Activated CD8-positive, alpha-beta T cell treated with anti-CD3 and anti-CD28 coated beads for 36 hours (primary cell): ENCODE results near the gene SFXN2. TPM values are rescaled to one million over a fixed set of nuclear protein-coding genes. Genes with fewer than 3 reads are reported as not detected.
"Not testable (repeated sequence)": the region's sequence is repeated elsewhere in the genome, so short reads cannot be mapped to it uniquely, and the experiment has no call there.

Experiments
- ATAC-seq: fragments of 200-7000 bp; cut with Tn5 transposase; one replicate; pipeline ENCODE4 v1.10.0; 2021; ENCODE audit warnings: mild to moderate bottlenecking, moderate library complexity
- CTCF ChIA-PET: fragments of 350-600 bp; sonication (Branson Sonifier 250); formaldehyde crosslinking; loops from one replicate; lab custom pipeline; 2021; ENCODE audit warnings: antibody characterized with exemption; lab: Charles Lee
- POLR2A ChIA-PET: fragments of 350-600 bp; sonication (Branson Sonifier 250); formaldehyde crosslinking; loops from one replicate; lab custom pipeline; 2021; ENCODE audit warnings: antibody characterized with exemption; lab: Charles Lee
- DNase-seq: peaks from one replicate; pipeline ENCODE4 v3.0.0-alpha.2; 2020
- H3K27ac Mint-ChIP-seq: one replicate; pipeline ENCODE4 v1.8.0; 2021; ENCODE audit warnings: mild to moderate bottlenecking, mixed read lengths
- H3K27me3 Mint-ChIP-seq: one replicate; pipeline ENCODE4 v1.8.0; 2021; ENCODE audit warnings: mixed read lengths
- H3K36me3 Mint-ChIP-seq: one replicate; pipeline ENCODE4 v1.8.0; 2021; ENCODE audit warnings: low read depth, mixed read lengths
- H3K4me1 Mint-ChIP-seq: one replicate; pipeline ENCODE4 v1.8.0; 2021; ENCODE audit warnings: low read depth, mixed read lengths
- H3K4me3 Mint-ChIP-seq: one replicate; pipeline ENCODE4 v1.8.0; 2021; ENCODE audit warnings: mild to moderate bottlenecking, moderate library complexity, mixed read lengths
- H3K9me3 Mint-ChIP-seq: one replicate; pipeline ENCODE4 v1.8.0; 2021; ENCODE audit warnings: mixed read lengths
- intact Hi-C: fragments of 100-400 bp; cut with micrococcal nuclease; formaldehyde crosslinking; loops from one replicate; pipeline ENCODE4 v1.10.0; 2022
- total RNA-seq, 2 experiments: library from RNA; stranded (reverse); gene quantifications; one replicate each; pipeline ENCODE4 v1.2.3, GENCODE V29; 2021
- TF ChIP-seq, protein P1 (sequence below): fragments of 200-600 bp; IDR thresholded peaks from one replicate; pipeline ENCODE4 v1.8.0; 2022; ENCODE audit warnings: antibody characterized with exemption, mild to moderate bottlenecking

The SFXN2 gene
- total RNA-seq: 10 to 100 TPM; 12.8 to 16.3 TPM

GRCh38 chr10:102714621-102715455 is at the start of gene SFXN2:
Gene SFXN2, plus strand, starts transcription at chr10:102714636. Its CDS starts 12,001 bp downstream, at chr10:102726637.
- Mint-ChIP-seq H3K27me3 (no peaks in the 10 kb centered on the region), H3K4me1 (peaks cover 61% of the 10 kb centered on the region), H3K9me3 (no peaks in the 10 kb centered on the region)

DNA sequence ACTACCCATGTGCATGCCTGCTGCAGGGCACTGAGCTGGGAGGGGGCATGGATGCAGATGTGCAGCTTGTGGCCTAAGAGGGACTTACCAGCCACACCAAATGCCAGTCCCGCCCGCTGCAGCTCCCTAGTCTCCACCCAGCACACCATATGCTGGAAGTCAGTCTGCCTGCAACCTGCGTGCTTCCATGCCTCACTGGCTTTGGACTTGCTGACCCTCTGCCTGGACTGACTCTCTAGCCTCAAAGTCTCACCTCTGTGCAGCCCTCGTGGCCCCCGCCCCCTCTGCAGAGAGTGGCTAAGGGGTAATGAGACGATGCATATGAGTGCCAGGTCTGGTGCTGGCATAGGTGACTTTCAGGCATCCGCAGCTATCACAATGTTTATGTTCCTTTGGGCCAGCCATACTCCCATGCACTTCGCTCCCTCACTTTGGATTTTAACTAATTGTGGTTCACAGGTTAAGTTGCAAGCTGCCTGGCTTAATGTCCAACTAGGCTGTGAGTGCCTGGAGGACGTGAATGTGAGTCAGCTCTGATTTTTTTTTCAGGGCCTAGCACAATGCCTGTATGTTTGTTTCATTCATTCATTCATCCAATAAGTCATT is 48.4 kb upstream of the SFXN2 start:
- H3K9me3 Mint-ChIP-seq: no peaks in the 10 kb centered on the region
- POLR2A ChIA-PET: interaction anchor here (1.4 to 1.8 kb wide), 2 partner anchors 9 to 19 kb away, joined by 5 to 8 read pairs; no protein-coding TSS in a partner anchor
- no peak for ATAC-seq
- no peak overlapping the region for H3K27ac Mint-ChIP-seq
- intact Hi-C loops: no loop called here
- CTCF ChIA-PET: interaction anchor here (1.0 to 1.2 kb wide), 3 partner anchors 8 to 48 kb away, joined by 3 read pairs; partner anchors contain the start of genes ARL3 and SFXN2
- no peaks in the 10 kb centered on the region for H3K36me3 Mint-ChIP-seq
- peaks cover 37% of the 10 kb centered on the region for H3K4me1 Mint-ChIP-seq
- H3K4me3 Mint-ChIP-seq: no peak overlapping the region
- TF ChIP-seq, protein P1, sequence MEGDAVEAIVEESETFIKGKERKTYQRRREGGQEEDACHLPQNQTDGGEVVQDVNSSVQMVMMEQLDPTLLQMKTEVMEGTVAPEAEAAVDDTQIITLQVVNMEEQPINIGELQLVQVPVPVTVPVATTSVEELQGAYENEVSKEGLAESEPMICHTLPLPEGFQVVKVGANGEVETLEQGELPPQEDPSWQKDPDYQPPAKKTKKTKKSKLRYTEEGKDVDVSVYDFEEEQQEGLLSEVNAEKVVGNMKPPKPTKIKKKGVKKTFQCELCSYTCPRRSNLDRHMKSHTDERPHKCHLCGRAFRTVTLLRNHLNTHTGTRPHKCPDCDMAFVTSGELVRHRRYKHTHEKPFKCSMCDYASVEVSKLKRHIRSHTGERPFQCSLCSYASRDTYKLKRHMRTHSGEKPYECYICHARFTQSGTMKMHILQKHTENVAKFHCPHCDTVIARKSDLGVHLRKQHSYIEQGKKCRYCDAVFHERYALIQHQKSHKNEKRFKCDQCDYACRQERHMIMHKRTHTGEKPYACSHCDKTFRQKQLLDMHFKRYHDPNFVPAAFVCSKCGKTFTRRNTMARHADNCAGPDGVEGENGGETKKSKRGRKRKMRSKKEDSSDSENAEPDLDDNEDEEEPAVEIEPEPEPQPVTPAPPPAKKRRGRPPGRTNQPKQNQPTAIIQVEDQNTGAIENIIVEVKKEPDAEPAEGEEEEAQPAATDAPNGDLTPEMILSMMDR: no peak
- no peaks in the 10 kb centered on the region for H3K27me3 Mint-ChIP-seq
- no peak for DNase-seq

More at GRCh38 chr10:102714621-102715455, at the start of gene SFXN2:
- ATAC-seq (peak; percentile 15), DNase-seq (peak; percentile 73)
- Mint-ChIP-seq H3K4me3 (peak within 1 kb of the TSS; percentile 82), H3K36me3 (peaks cover 22% of the 10 kb centered on the region), H3K27ac (peak within 1 kb of the TSS; percentile 93)
- TF ChIP-seq, protein P1: peak; percentile 21
- intact Hi-C loops: loop anchor here (5.0 kb wide), 2 partner anchors 38 to 68 kb away; no protein-coding TSS in a partner anchor
- POLR2A ChIA-PET: interaction anchor here (0.5 to 3.4 kb wide), 11 partner anchors 10 to 294 kb away, joined by 3 to 27 read pairs (median 5); partner anchors contain the start of genes CUEDC2, FBXL15, TRIM8 and WBP1L
- CTCF ChIA-PET: interaction anchor here (0.7 to 3.7 kb wide), 22 partner anchors 9 to 212 kb away, joined by 3 to 20 read pairs (median 4); partner anchors contain the start of gene TRIM8

DNA sequence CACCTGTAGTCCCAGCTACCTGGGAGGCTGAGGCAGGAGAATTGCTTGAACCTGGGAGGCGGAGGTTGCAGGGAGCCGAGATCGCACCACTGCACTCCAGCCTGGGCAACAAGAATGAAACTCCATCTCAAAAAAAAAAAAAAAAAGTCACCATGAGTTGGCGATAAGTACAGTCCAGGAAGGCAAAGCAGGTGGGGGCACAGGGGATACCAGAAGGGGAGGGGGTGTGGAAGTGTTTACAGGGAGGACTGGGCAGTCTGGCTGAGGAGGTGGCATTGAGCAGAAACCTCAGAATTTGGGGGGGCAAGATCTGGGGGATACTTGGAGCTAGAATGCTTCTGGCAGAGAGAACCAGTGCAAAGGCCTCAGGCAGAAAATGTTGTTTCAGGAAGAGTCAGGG is 47.0 kb upstream of the SFXN2 start:
- ATAC-seq, H3K36me3 Mint-ChIP-seq, H3K4me3 Mint-ChIP-seq, H3K9me3 Mint-ChIP-seq, DNase-seq, intact Hi-C loops, H3K27me3 Mint-ChIP-seq, H3K27ac Mint-ChIP-seq: not testable (repeated sequence)
- H3K4me1 Mint-ChIP-seq: peaks cover 25% of the 10 kb centered on the region
- ChIA-PET POLR2A (interaction anchor here (1.2 to 2.0 kb wide), 3 partner anchors 8 to 157 kb away, joined by 3 to 5 read pairs (median 5); no protein-coding TSS in a partner anchor), CTCF (interaction anchor here (0.9 to 5.3 kb wide), 4 partner anchors 9 to 234 kb away, joined by 3 to 73 read pairs (median 10); no protein-coding TSS in a partner anchor)

- DNase-seq: no peak
- H3K4me1 Mint-ChIP-seq: peaks cover 31% of the 10 kb centered on the region
- ATAC-seq: no peak
- POLR2A ChIA-PET: interaction anchor here (0.6 to 2.9 kb wide), 6 partner anchors 8 to 158 kb away, joined by 3 to 13 read pairs (median 4); no protein-coding TSS in a partner anchor
- H3K4me3 Mint-ChIP-seq: no peak overlapping the region
- intact Hi-C loops: no loop called here
- no peaks in the 10 kb centered on the region for H3K36me3 Mint-ChIP-seq
- TF ChIP-seq, protein P1: no peak
- H3K27ac Mint-ChIP-seq: no peak overlapping the region
- no peaks in the 10 kb centered on the region for H3K9me3 Mint-ChIP-seq
- CTCF ChIA-PET: interaction anchor here (1.0 to 5.3 kb wide), 8 partner anchors 10 to 249 kb away, joined by 3 to 73 read pairs (median 11); partner anchors contain the start of genes ARL3, SFXN2 and TRIM8
- H3K27me3 Mint-ChIP-seq: no peaks in the 10 kb centered on the region
Measured at GRCh38 chr10:102668326-102669107, 45.9 kb upstream of the SFXN2 start.
